Central memory CD8-positive, alpha-beta T cell (primary cell): ENCODE measurements around the gene SPRED2.
A peak's percentile ranks its signal among the peaks of the same experiment; 100 is the strongest.
"Not testable (repeated sequence)": the region's sequence is repeated elsewhere in the genome, so short reads cannot be mapped to it uniquely, and the experiment has no call there.

ENCODE experiments used
- ATAC-seq: fragments of 150-1000 bp; cut with Tn5 transposase; replicated peaks from 2 replicates; pipeline ENCODE4 v1.10.0; 2022; ENCODE audit warnings: mild to moderate bottlenecking, moderate FRiP score, moderate number of reproducible peaks; ENCODE audit not compliant: poor library complexity, severe bottlenecking; ENCODE audit errors: extremely low read depth
- DNase-seq, 2 donors: peaks; one replicate each; pipeline ENCODE4 v3.0.0; 2021; ENCODE audit warnings: low spot score in 2 of 2
- H3K27ac Mint-ChIP-seq: one replicate; pipeline ENCODE4 v1.8.0; 2022; ENCODE audit warnings: low read depth, mild to moderate bottlenecking, moderate library complexity, mixed read lengths
- H3K27me3 Mint-ChIP-seq: one replicate; pipeline ENCODE4 v1.8.0; 2022; ENCODE audit warnings: mixed read lengths
- H3K36me3 Mint-ChIP-seq: one replicate; pipeline ENCODE4 v1.8.0; 2022; ENCODE audit warnings: mild to moderate bottlenecking, moderate library complexity, mixed read lengths; ENCODE audit not compliant: insufficient read depth
- H3K4me1 Mint-ChIP-seq: one replicate; pipeline ENCODE4 v1.8.0; 2022; ENCODE audit warnings: mixed read lengths
- H3K4me3 Mint-ChIP-seq: one replicate; pipeline ENCODE4 v1.8.0; 2022; ENCODE audit warnings: mild to moderate bottlenecking, moderate library complexity, mixed read lengths
- H3K9me3 Mint-ChIP-seq: one replicate; pipeline ENCODE4 v1.8.0; 2022; ENCODE audit warnings: mixed read lengths

Gene SPRED2

GRCh38 chr2:65326276-65326675 lies 106.1 kb downstream of the SPRED2 start:
- Mint-ChIP-seq H3K36me3 (no peaks in the 10 kb centered on the region), H3K27ac (no peak overlapping the region)
- no peak for ATAC-seq

GRCh38 chr2:65325066-65325465 lies 107.3 kb downstream of the SPRED2 start:
- no peaks in the 10 kb centered on the region for H3K36me3 Mint-ChIP-seq
- DNase-seq (no peak), ATAC-seq (no peak)
- no peaks in the 10 kb centered on the region for H3K9me3 Mint-ChIP-seq
- H3K27ac Mint-ChIP-seq, result no peak overlapping the region
- no peak overlapping the region for H3K4me3 Mint-ChIP-seq
- H3K27me3 Mint-ChIP-seq, result no peaks in the 10 kb centered on the region
- H3K4me1 Mint-ChIP-seq, result peaks cover 9% of the 10 kb centered on the region

More at GRCh38 chr2:65326276-65326675, 106.1 kb downstream of the SPRED2 start:
- no peaks in the 10 kb centered on the region for H3K27me3 Mint-ChIP-seq
- H3K4me3 Mint-ChIP-seq, result no peak overlapping the region
- no peak for DNase-seq
- no peaks in the 10 kb centered on the region for H3K9me3 Mint-ChIP-seq
- no peaks in the 10 kb centered on the region for H3K4me1 Mint-ChIP-seq

- Mint-ChIP-seq H3K27me3 (no peaks in the 10 kb centered on the region), H3K27ac (no peak overlapping the region), H3K9me3 (no peaks in the 10 kb centered on the region), H3K4me1 (peaks cover 10% of the 10 kb centered on the region), H3K4me3 (no peak overlapping the region), H3K36me3 (no peaks in the 10 kb centered on the region)
- DNase-seq, result no peak
- no peak for ATAC-seq
These were observed 111.5 kb downstream of the SPRED2 start for GRCh38 chr2:65320946-65321345.

- H3K27ac Mint-ChIP-seq, result no peak overlapping the region
- ATAC-seq (peak; percentile 70), DNase-seq (no peak)
- H3K9me3 Mint-ChIP-seq, result no peaks in the 10 kb centered on the region
- H3K36me3 Mint-ChIP-seq, result no peaks in the 10 kb centered on the region
- no peak overlapping the region for H3K4me3 Mint-ChIP-seq
- peaks cover 10% of the 10 kb centered on the region for H3K4me1 Mint-ChIP-seq
- no peaks in the 10 kb centered on the region for H3K27me3 Mint-ChIP-seq
These were observed 112.2 kb downstream of the SPRED2 start for GRCh38 chr2:65320042-65320725.

GRCh38 chr2:65319674-65320041 lies 112.7 kb downstream of the SPRED2 start:
- DNase-seq, result no peak
- H3K27ac Mint-ChIP-seq, result no peak overlapping the region
- H3K9me3 Mint-ChIP-seq, result no peaks in the 10 kb centered on the region
- peaks cover 10% of the 10 kb centered on the region for H3K4me1 Mint-ChIP-seq
- H3K27me3 Mint-ChIP-seq, result no peaks in the 10 kb centered on the region
- no peaks in the 10 kb centered on the region for H3K36me3 Mint-ChIP-seq
- H3K4me3 Mint-ChIP-seq, result no peak overlapping the region
- ATAC-seq, result no peak

GRCh38 chr2:65319072-65319673 lies 113.2 kb downstream of the SPRED2 start:
- ATAC-seq (no peak), DNase-seq (no peak)
- Mint-ChIP-seq H3K9me3 (no peaks in the 10 kb centered on the region), H3K27me3 (no peaks in the 10 kb centered on the region), H3K27ac (no peak overlapping the region), H3K4me1 (peaks cover 10% of the 10 kb centered on the region), H3K4me3 (no peak overlapping the region), H3K36me3 (no peaks in the 10 kb centered on the region)

GRCh38 chr2:65317841-65318240 lies 114.6 kb downstream of the SPRED2 start:
- Mint-ChIP-seq H3K27me3 (no peaks in the 10 kb centered on the region), H3K4me1 (peaks cover 10% of the 10 kb centered on the region), H3K9me3 (no peaks in the 10 kb centered on the region), H3K27ac (no peak overlapping the region), H3K4me3 (no peak overlapping the region), H3K36me3 (no peaks in the 10 kb centered on the region)
- DNase-seq (no peak), ATAC-seq (no peak)

GRCh38 chr2:65317351-65317750 lies 115.0 kb downstream of the SPRED2 start:
- H3K4me3 Mint-ChIP-seq, H3K27me3 Mint-ChIP-seq, H3K27ac Mint-ChIP-seq, ATAC-seq, H3K36me3 Mint-ChIP-seq, DNase-seq, H3K9me3 Mint-ChIP-seq, H3K4me1 Mint-ChIP-seq: not testable (repeated sequence)

GRCh38 chr2:65316072-65316471 lies 116.3 kb downstream of the SPRED2 start:
- Mint-ChIP-seq H3K36me3 (no peaks in the 10 kb centered on the region), H3K27me3 (no peaks in the 10 kb centered on the region), H3K27ac (no peak overlapping the region), H3K9me3 (no peaks in the 10 kb centered on the region), H3K4me3 (no peak overlapping the region), H3K4me1 (peaks cover 10% of the 10 kb centered on the region)
- ATAC-seq (no peak), DNase-seq (no peak)

- H3K9me3 Mint-ChIP-seq, result no peaks in the 10 kb centered on the region
These were observed 117.5 kb downstream of the SPRED2 start for GRCh38 chr2:65314801-65315441.

GRCh38 chr2:65313954-65314256 lies 118.5 kb downstream of the SPRED2 start:
- no peaks in the 10 kb centered on the region for H3K36me3 Mint-ChIP-seq
- H3K4me1 Mint-ChIP-seq, result no peaks in the 10 kb centered on the region
- DNase-seq (no peak), ATAC-seq (no peak)
- H3K27ac Mint-ChIP-seq, result no peak overlapping the region
- H3K9me3 Mint-ChIP-seq, result no peaks in the 10 kb centered on the region
- H3K4me3 Mint-ChIP-seq, result no peak overlapping the region
- no peaks in the 10 kb centered on the region for H3K27me3 Mint-ChIP-seq

More at GRCh38 chr2:65314801-65315441, 117.5 kb downstream of the SPRED2 start:
- no peak for DNase-seq
- ATAC-seq, result no peak
- H3K36me3 Mint-ChIP-seq, result no peaks in the 10 kb centered on the region
- no peak overlapping the region for H3K27ac Mint-ChIP-seq
- no peaks in the 10 kb centered on the region for H3K27me3 Mint-ChIP-seq
- no peak overlapping the region for H3K4me3 Mint-ChIP-seq
- H3K4me1 Mint-ChIP-seq, result no peaks in the 10 kb centered on the region

- no peak overlapping the region for H3K27ac Mint-ChIP-seq
- H3K4me3 Mint-ChIP-seq, result no peak overlapping the region
- H3K9me3 Mint-ChIP-seq, result no peaks in the 10 kb centered on the region
- H3K27me3 Mint-ChIP-seq, result no peaks in the 10 kb centered on the region
- H3K4me1 Mint-ChIP-seq, result no peaks in the 10 kb centered on the region
- DNase-seq, result no peak
- no peaks in the 10 kb centered on the region for H3K36me3 Mint-ChIP-seq
- no peak for ATAC-seq
These were observed 119.1 kb downstream of the SPRED2 start for GRCh38 chr2:65313126-65313953.
